NCI-H774 (cell line): ENCODE results near the gene GRM7.

Source experiments
- DNase-seq: peaks from one replicate; lab custom pipeline; 2025; lab: John Stamatoyannopoulos, UW

The GRM7 gene

DNA sequence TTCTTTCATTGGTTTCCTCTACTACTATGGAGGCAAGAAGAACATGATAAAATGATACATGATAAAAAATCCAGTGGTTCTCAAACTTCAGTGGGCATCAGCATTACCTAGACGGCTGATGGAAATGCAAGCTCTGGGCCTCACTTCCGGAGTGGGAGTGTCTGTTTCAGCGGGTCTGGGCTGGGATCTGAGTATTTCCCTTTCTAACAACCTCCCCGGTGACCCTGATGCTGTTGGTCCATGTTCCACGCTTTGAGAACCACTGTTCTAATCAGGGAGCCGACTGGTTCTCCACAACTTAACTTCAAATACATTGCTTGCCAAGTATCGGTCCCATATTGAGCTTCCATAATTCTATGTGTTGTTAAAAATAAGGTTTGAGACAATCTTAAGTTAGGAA, 928.4 kb downstream of the GRM7 start:
- DNase-seq: no peak

GRCh38 chr3:7790141-7790540, 929.2 kb downstream of the GRM7 start:
- no peak for DNase-seq
